C4-2B (cell line): ENCODE measurements around the gene ATXN8OS.

ENCODE experiments used
- ZFX ChIP-seq: fragments of 450-650 bp; IDR thresholded peaks from 2 replicates; pipeline ENCODE4 v1.6.1; 2017
- TF ChIP-seq, protein P1 (sequence below): fragments of 450-650 bp; conservative IDR thresholded peaks from 2 replicates; pipeline ENCODE4 v1.5.1; 2017; ENCODE audit warnings: mild to moderate bottlenecking

DNA sequence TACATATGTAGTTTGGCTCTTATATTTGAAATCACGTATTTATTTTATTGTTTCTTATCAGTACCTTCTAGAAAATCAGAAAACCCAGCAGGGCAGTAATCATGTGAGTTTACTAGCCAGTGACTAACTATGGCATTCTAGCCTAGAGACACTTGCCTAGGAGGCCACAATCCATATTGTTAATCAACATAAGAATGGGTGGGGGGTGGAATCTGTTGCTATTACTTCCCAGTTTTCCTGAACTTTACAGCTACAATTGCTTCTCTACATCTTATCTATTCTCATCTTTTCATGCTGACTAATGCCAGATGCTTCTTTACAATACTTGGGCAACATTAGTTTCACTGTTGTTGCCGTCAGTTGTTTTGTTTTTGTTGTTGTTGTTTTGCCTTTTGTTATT, 18.7 kb upstream of the ATXN8OS start:
- TF ChIP-seq, protein P1, sequence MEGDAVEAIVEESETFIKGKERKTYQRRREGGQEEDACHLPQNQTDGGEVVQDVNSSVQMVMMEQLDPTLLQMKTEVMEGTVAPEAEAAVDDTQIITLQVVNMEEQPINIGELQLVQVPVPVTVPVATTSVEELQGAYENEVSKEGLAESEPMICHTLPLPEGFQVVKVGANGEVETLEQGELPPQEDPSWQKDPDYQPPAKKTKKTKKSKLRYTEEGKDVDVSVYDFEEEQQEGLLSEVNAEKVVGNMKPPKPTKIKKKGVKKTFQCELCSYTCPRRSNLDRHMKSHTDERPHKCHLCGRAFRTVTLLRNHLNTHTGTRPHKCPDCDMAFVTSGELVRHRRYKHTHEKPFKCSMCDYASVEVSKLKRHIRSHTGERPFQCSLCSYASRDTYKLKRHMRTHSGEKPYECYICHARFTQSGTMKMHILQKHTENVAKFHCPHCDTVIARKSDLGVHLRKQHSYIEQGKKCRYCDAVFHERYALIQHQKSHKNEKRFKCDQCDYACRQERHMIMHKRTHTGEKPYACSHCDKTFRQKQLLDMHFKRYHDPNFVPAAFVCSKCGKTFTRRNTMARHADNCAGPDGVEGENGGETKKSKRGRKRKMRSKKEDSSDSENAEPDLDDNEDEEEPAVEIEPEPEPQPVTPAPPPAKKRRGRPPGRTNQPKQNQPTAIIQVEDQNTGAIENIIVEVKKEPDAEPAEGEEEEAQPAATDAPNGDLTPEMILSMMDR = no peak
- no peak for TF ChIP-seq ZFX
